ENCODE results near the gene MCCC1. TPM values are rescaled to one million over a fixed set of nuclear protein-coding genes. Genes with fewer than 3 reads are reported as not detected.

MCCC1 gene
- total RNA-seq, 1 donor from 2014 or later: 17.9 TPM

- H3K27ac Mint-ChIP-seq (ENCODE audit: unreplicated experiment): no peak overlapping the region
- peaks cover 14% of the 10 kb centered on the region for H3K36me3 Mint-ChIP-seq (ENCODE audit: unreplicated experiment)
- DNase-seq: no peak
- H3K4me1 Mint-ChIP-seq (ENCODE audit: low read depth, unreplicated experiment): no peaks in the 10 kb centered on the region
- no peak for TF ChIP-seq CTCF (IDR thresholded peaks at IDR 0.05; ENCODE audit: partially characterized antibody, unreplicated experiment)
- no peaks in the 10 kb centered on the region for H3K27me3 Mint-ChIP-seq (ENCODE audit: unreplicated experiment)
- H3K9me3 Mint-ChIP-seq (ENCODE audit: unreplicated experiment): no peaks in the 10 kb centered on the region
- H3K4me3 Mint-ChIP-seq (ENCODE audit: unreplicated experiment): no peak overlapping the region
Observed at GRCh38 chr3:183033746-183034145, 65.5 kb downstream of the MCCC1 start.

GRCh38 chr3:183032880-183033555 is 66.3 kb downstream of the MCCC1 start:
- no peaks in the 10 kb centered on the region for H3K9me3 Mint-ChIP-seq (ENCODE audit: unreplicated experiment)
- H3K27ac Mint-ChIP-seq (ENCODE audit: unreplicated experiment): no peak overlapping the region
- no peaks in the 10 kb centered on the region for H3K27me3 Mint-ChIP-seq (ENCODE audit: unreplicated experiment)
- H3K36me3 Mint-ChIP-seq (ENCODE audit: unreplicated experiment): peaks cover 21% of the 10 kb centered on the region
- DNase-seq: no peak
- H3K4me1 Mint-ChIP-seq (ENCODE audit: low read depth, unreplicated experiment): no peaks in the 10 kb centered on the region
- no peak overlapping the region for H3K4me3 Mint-ChIP-seq (ENCODE audit: unreplicated experiment)
- TF ChIP-seq CTCF (IDR thresholded peaks at IDR 0.05; ENCODE audit: partially characterized antibody, unreplicated experiment): no peak

GRCh38 chr3:183031826-183032225 is 67.5 kb downstream of the MCCC1 start:
- DNase-seq: no peak
- Mint-ChIP-seq H3K4me1 (ENCODE audit: low read depth, unreplicated experiment) (no peaks in the 10 kb centered on the region), H3K4me3 (ENCODE audit: unreplicated experiment) (no peak overlapping the region), H3K36me3 (ENCODE audit: unreplicated experiment) (peaks cover 25% of the 10 kb centered on the region), H3K27ac (ENCODE audit: unreplicated experiment) (no peak overlapping the region), H3K27me3 (ENCODE audit: unreplicated experiment) (no peaks in the 10 kb centered on the region), H3K9me3 (ENCODE audit: unreplicated experiment) (no peaks in the 10 kb centered on the region)
- TF ChIP-seq CTCF (IDR thresholded peaks at IDR 0.05; ENCODE audit: partially characterized antibody, unreplicated experiment): no peak

- Mint-ChIP-seq H3K36me3 (ENCODE audit: unreplicated experiment) (peaks cover 19% of the 10 kb centered on the region), H3K27me3 (ENCODE audit: unreplicated experiment) (no peaks in the 10 kb centered on the region)
Observed at GRCh38 chr3:183028416-183028815, 70.9 kb downstream of the MCCC1 start.

More at GRCh38 chr3:183028416-183028815, 70.9 kb downstream of the MCCC1 start:
- Mint-ChIP-seq H3K4me3 (ENCODE audit: unreplicated experiment) (no peak overlapping the region), H3K27ac (ENCODE audit: unreplicated experiment) (no peak overlapping the region), H3K4me1 (ENCODE audit: low read depth, unreplicated experiment) (no peaks in the 10 kb centered on the region), H3K9me3 (ENCODE audit: unreplicated experiment) (no peaks in the 10 kb centered on the region)
- DNase-seq: no peak
- no peak for TF ChIP-seq CTCF (IDR thresholded peaks at IDR 0.05; ENCODE audit: partially characterized antibody, unreplicated experiment)
